GM12878 (cell line): Measurements from ENCODE around the gene ATOH7. TPM values are rescaled to one million over a fixed set of nuclear protein-coding genes. Genes with fewer than 3 reads are reported as not detected.
"Not testable (repeated sequence)": the region's sequence is repeated elsewhere in the genome, so short reads cannot be mapped to it uniquely, and the experiment has no call there.

ENCODE experiments used
- ATAC-seq: fragments of 200-7000 bp; cut with Tn5 transposase; 3 replicates; pipeline ENCODE4 v1.9.1; 2020; ENCODE audit warnings: mild to moderate bottlenecking, moderate library complexity
- BruUV-seq: library from RNA; stranded (reverse); fragments of 400-500 nt; replicated peaks from 2 replicates; lab custom pipeline; 2021; lab: Mats Ljungman, UMichigan
- CTCF ChIA-PET: fragments of 300-600 bp; sonication (Branson Sonifier 250); formaldehyde crosslinking; extraction: SDS; loops from one replicate; lab custom pipeline; 2021; ENCODE audit warnings: inconsistent platforms; lab: Yijun Ruan, JAX
- POLR2A ChIA-PET: fragments of 350-600 bp; formaldehyde crosslinking; extraction: SDS; loops from one replicate; lab custom pipeline; 2021; ENCODE audit warnings: inconsistent platforms; lab: Charles Lee
- RAD21 ChIA-PET: fragments of 300-600 bp; sonication (Branson Sonifier 250); formaldehyde crosslinking; loops from one replicate; lab custom pipeline; 2023; ENCODE audit warnings: antibody characterized with exemption; ENCODE audit not compliant: unreplicated experiment; lab: Charles Lee
- SMC1A ChIA-PET: fragments of 300-600 bp; sonication (Branson Sonifier 250); formaldehyde crosslinking; loops from one replicate; lab custom pipeline; 2023; ENCODE audit not compliant: unreplicated experiment, uncharacterized antibody; lab: Charles Lee
- DNase-seq: peaks from one replicate; pipeline ENCODE4 v3.0.0-alpha.2; 2011; ENCODE audit warnings: low read depth, low spot score
- FAIRE-seq: peaks from 3 replicates; lab custom pipeline; 2011; peaks lifted over from hg19 to GRCh38; lab: Jason Lieb, UNC
- H2AFZ ChIP-seq: 2 replicates; pipeline ENCODE4 v1.6.0; 2011; ENCODE audit warnings: low read depth, low read length, control low read depth; ENCODE audit not compliant: control insufficient read depth
- H3K27ac ChIP-seq: 2 replicates; pipeline ENCODE4 v1.5.1; 2011; ENCODE audit warnings: control low read depth; ENCODE audit not compliant: control insufficient read depth, insufficient read depth
- H3K27me3 ChIP-seq, 2 experiments: replicated peaks in 1 of 2; 2 replicates each; pipeline versions ENCODE4 v1.6.0 to v1.6.1; 2011; ENCODE audit warnings: low read length in 1 of 2; ENCODE audit not compliant: control insufficient read depth in 2 of 2, insufficient read depth in 2 of 2
- H3K36me3 ChIP-seq, 2 experiments: 2 replicates each; pipeline ENCODE4 v1.5.1; 2011; ENCODE audit warnings: low read length in 1 of 2; ENCODE audit not compliant: control insufficient read depth in 2 of 2, insufficient read depth in 2 of 2
- H3K4me1 ChIP-seq: 2 replicates; pipeline ENCODE4 v1.6.1; 2011; ENCODE audit warnings: mild to moderate bottlenecking, low read length, moderate library complexity, mixed read lengths; ENCODE audit not compliant: control insufficient read depth, insufficient read depth
- H3K4me2 ChIP-seq: 2 replicates; pipeline ENCODE4 v1.6.0; 2011; ENCODE audit warnings: control low read depth; ENCODE audit not compliant: control insufficient read depth, insufficient read depth
- H3K4me3 ChIP-seq: fragments of 200-600 bp; sonication (generic); 2 replicates; pipeline ENCODE4 v1.5.1; 2016
- H3K79me2 ChIP-seq: 2 replicates; pipeline ENCODE4 v1.6.0; 2011; ENCODE audit warnings: low read length; ENCODE audit not compliant: control insufficient read depth, insufficient read depth
- H3K9ac ChIP-seq: 2 replicates; pipeline ENCODE4 v1.8.0; 2011; ENCODE audit warnings: low read length, control low read depth, mixed read lengths; ENCODE audit not compliant: control insufficient read depth, insufficient read depth
- H3K9me3 ChIP-seq: replicated peaks from 3 replicates; pipeline ENCODE4 v1.5.1; 2011; ENCODE audit warnings: mild to moderate bottlenecking, low read length; ENCODE audit not compliant: control insufficient read depth, insufficient read depth
- H4K20me1 ChIP-seq: 2 replicates; pipeline ENCODE4 v1.6.0; 2011; ENCODE audit not compliant: control insufficient read depth, insufficient read depth
- DPF2 ChIP-seq: fragments of 450-650 bp; IDR thresholded peaks from 2 replicates; pipeline ENCODE4 v1.6.1; 2017; ENCODE audit warnings: mild to moderate bottlenecking
- FOXM1 ChIP-seq: IDR thresholded peaks from 2 replicates; pipeline ENCODE4 v1.6.1; 2012; ENCODE audit warnings: low read depth, mild to moderate bottlenecking, inconsistent platforms, low read length, moderate library complexity
- KAT2A ChIP-seq: conservative IDR thresholded peaks from 2 replicates; pipeline ENCODE4 v1.6.1; 2011; ENCODE audit warnings: low read depth, low read length; ENCODE audit not compliant: control insufficient read depth
- NFIC ChIP-seq: IDR thresholded peaks from 2 replicates; pipeline ENCODE4 v1.6.1; 2012; ENCODE audit warnings: low read depth, mild to moderate bottlenecking, inconsistent platforms, low read length, moderate library complexity
- WGBS: methylation state at CpG from one replicate; pipeline ENCODE4 v1.1.6; 2016; ENCODE audit warnings: low lambda C conversion rate; ENCODE audit not compliant: insufficient replicate concordance, insufficient coverage; ENCODE audit errors: missing lambda C conversion rate; 5-methylcytosine and 5-hydroxymethylcytosine counted together
- in situ Hi-C: fragments of 300-500 bp; cut with MboI; formaldehyde crosslinking; loops from 9 replicates; pipeline ENCODE4 v1.14.3; 2018; ENCODE audit warnings: mixed read lengths
- intact Hi-C: fragments of 100-400 bp; cut with micrococcal nuclease; formaldehyde crosslinking; loops from one replicate; pipeline ENCODE4 v1.14.2; 2022; ENCODE audit not compliant: unreplicated experiment
- polyA plus RNA-seq, 11 experiments: library from polyadenylated mRNA; depleted of rRNA in 4 of 11; unstranded in 6 of 11; stranded (reverse) in 5 of 11; fragments of >200 nt; fragmentation: Nextera tagmentation in 4 of 11; fragmentation: Illumina TruSeq in 1 of 11; extraction: Ambion mirVana in 4 of 11; extraction: Trizol in 1 of 11; gene quantifications; 1 replicate in 1 of 11; 2 replicates in 10 of 11; pipeline versions ENCODE4 v1.2.1 to v1.2.3, GENCODE V29; 2011 to 2016; ENCODE audit warnings: inconsistent platforms in 2 of 11, missing spikeins in 2 of 11, low read depth in 1 of 11
- total RNA-seq, 4 experiments: library from RNA; depleted of rRNA in 3 of 4; stranded (reverse); fragments of >200 nt in 3 of 4; fragmentation: Illumina TruSeq in 1 of 4; extraction: Trizol in 1 of 4; gene quantifications; 2 replicates each; pipeline versions ENCODE4 v1.2.1 to v1.2.3, GENCODE V29; 2013 to 2021
- TF ChIP-seq, protein P1 (sequence below): IDR thresholded peaks from 2 replicates; pipeline ENCODE4 v1.6.1; 2011; ENCODE audit warnings: borderline replicate concordance, low read depth, mild to moderate bottlenecking, moderate library complexity, low read length; ENCODE audit not compliant: insufficient read depth, poor library complexity, severe bottlenecking
- TF ChIP-seq, protein P2 (sequence below): IDR thresholded peaks from 2 replicates; pipeline ENCODE4 v1.6.1; 2012; ENCODE audit warnings: low read length, inconsistent platforms

ATOH7 gene
- total and polyA plus RNA-seq, 10 of the 15 experiments (the other 5 are each of a cell fraction or from before 2014, with no cell fraction given) = not detected

DNA sequence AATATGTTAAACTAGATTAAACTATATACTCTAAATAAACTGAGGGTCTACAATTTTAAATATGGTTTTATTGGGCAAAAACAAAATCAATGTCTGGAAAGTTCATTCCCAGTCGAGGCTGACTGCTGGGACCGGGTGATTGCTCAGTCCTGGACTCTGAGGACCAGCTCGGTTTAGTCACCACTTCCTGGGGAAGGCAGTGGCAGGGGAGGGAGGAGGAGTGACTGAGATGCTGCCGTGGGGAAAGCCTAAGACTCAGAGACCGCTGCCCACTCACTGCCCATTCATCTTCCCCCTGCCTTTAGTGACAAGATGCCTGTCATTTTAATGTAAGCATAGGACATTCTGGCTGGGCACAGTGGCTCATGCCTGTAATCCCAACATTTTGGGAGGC, 29.0 kb downstream of the ATOH7 start (continued):
- TF ChIP-seq, protein P1, sequence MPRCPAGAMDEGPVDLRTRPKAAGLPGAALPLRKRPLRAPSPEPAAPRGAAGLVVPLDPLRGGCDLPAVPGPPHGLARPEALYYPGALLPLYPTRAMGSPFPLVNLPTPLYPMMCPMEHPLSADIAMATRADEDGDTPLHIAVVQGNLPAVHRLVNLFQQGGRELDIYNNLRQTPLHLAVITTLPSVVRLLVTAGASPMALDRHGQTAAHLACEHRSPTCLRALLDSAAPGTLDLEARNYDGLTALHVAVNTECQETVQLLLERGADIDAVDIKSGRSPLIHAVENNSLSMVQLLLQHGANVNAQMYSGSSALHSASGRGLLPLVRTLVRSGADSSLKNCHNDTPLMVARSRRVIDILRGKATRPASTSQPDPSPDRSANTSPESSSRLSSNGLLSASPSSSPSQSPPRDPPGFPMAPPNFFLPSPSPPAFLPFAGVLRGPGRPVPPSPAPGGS = no peak
- TF ChIP-seq NFIC (no peak), DPF2 (no peak), KAT2A (no peak)
- TF ChIP-seq, protein P2, sequence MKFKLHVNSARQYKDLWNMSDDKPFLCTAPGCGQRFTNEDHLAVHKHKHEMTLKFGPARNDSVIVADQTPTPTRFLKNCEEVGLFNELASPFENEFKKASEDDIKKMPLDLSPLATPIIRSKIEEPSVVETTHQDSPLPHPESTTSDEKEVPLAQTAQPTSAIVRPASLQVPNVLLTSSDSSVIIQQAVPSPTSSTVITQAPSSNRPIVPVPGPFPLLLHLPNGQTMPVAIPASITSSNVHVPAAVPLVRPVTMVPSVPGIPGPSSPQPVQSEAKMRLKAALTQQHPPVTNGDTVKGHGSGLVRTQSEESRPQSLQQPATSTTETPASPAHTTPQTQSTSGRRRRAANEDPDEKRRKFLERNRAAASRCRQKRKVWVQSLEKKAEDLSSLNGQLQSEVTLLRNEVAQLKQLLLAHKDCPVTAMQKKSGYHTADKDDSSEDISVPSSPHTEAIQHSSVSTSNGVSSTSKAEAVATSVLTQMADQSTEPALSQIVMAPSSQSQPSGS = no peak
- TF ChIP-seq, all 136 proteins: peak for 0

DNA sequence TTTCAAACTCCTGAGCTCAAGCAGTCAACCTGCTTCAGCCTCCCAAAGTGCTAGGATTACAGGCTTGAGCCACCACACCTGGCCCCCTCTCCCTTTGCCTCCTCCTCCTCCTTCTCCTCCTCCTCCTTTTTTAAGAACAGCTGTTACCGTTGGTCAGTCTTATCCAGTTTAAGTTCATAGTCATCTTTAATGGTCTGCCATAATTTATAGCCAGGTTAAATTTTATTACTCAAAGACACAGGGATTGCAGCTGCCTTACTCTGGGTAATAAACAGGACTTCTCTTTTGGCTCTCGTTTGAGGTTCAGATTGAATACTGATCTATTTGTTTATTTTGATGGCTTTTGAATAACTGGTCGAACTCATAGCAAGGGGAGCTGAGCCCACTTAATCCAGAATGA, 35.2 kb downstream of the ATOH7 start:
- no peak overlapping the region for H2AFZ ChIP-seq
- no peaks in the 10 kb centered on the region for H3K79me2 ChIP-seq
- CTCF ChIA-PET = interaction anchor here (1.1 to 3.6 kb wide), 5 partner anchors 9 to 106 kb away, joined by 3 to 11 read pairs (median 6); no protein-coding TSS in a partner anchor
- ATAC-seq (no peak), FAIRE-seq (no peak), DNase-seq (no peak)
- WGBS = 12% methylated on average over 3 of the region's 3 CpGs
- H3K36me3 ChIP-seq = no peaks in the 10 kb centered on the region
- SMC1A ChIA-PET = interaction anchor here (0.8 to 1.2 kb wide), 5 partner anchors 9 to 341 kb away, joined by 3 to 4 read pairs (median 3); no protein-coding TSS in a partner anchor
- H3K9ac ChIP-seq = no peak overlapping the region
- intact Hi-C loops (no loop called here), in situ Hi-C loops (no loop called here)
- H3K4me1 ChIP-seq = no peaks in the 10 kb centered on the region
- RAD21 ChIA-PET = no interaction called here
- H3K4me3 ChIP-seq = no peak overlapping the region
- H4K20me1 ChIP-seq = no peaks in the 10 kb centered on the region
- no peaks in the 10 kb centered on the region; a peak in 1 of 4 replicates for H3K27me3 ChIP-seq
- H3K4me2 ChIP-seq = no peak overlapping the region
- POLR2A ChIA-PET = no interaction called here
- no peak overlapping the region for H3K27ac ChIP-seq
- no TSS peak for BruUV-seq
- no peaks in the 10 kb centered on the region for H3K9me3 ChIP-seq
- TF ChIP-seq FOXM1 = no peak

DNA sequence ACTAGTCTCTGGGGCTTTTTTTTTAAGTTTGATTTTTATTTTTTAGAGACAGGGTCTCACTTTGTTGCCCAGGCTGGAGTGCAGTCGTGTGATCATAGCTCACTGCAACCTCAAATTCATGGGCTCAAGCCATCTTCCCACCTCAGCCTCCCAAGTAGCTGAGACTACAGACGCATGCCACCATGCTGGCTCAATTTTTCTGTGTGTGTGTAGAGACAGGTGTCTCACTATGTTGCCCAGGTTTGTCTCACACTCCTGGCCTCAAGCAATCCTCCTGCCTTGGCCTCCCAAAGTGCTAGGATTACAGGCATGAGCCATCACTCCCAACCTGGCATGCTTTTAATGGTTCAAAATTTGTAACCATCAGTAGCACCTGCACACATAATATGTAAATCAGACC, 36.1 kb downstream of the ATOH7 start:
- H3K36me3 ChIP-seq, H3K4me2 ChIP-seq, H3K9ac ChIP-seq, ATAC-seq, H3K4me1 ChIP-seq, H3K4me3 ChIP-seq, FAIRE-seq, H3K79me2 ChIP-seq, intact Hi-C loops, DNase-seq, BruUV-seq, CTCF ChIA-PET, in situ Hi-C loops, RAD21 ChIA-PET, SMC1A ChIA-PET, H3K27me3 ChIP-seq, H3K9me3 ChIP-seq, H3K27ac ChIP-seq, H2AFZ ChIP-seq, H4K20me1 ChIP-seq, POLR2A ChIA-PET: not testable (repeated sequence)
- WGBS = 2% methylated on average over 2 of the region's 2 CpGs
